ENCODE results near the gene CA5A. TPM values are rescaled to one million over a fixed set of nuclear protein-coding genes. Genes with fewer than 3 reads are reported as not detected.

The CA5A gene
- total and polyA plus RNA-seq, 7 donors, result not detected

Small RNA genes within 50 kb of the gene (small RNA-seq; reads per million reads assigned to genes)
- gene AC127455.1, result 0 reads per million in 3 donors

Other genes with a start within 250 kb of the CA5A start
- gene KLHDC4, start 170.5 kb downstream of the CA5A start, total RNA-seq, result 10 to 100 TPM; 24.6 to 28.5 (median 25.5) TPM
- gene KLHDC4, start 170.5 kb downstream of the CA5A start, polyA plus RNA-seq, result 10 to 100 TPM; 12.7 to 71.0 (median 18.0) TPM
- gene SLC7A5, start 67.0 kb downstream of the CA5A start, total RNA-seq, result 1 to 10 TPM; 2.9 to 8.1 (median 3.6) TPM
- 10 to 100 TPM in 1 of 3 donors, 1 to 10 TPM in 1, under 1 TPM in 1; 0.60 to 44.5 (median 1.2) TPM for gene SLC7A5, start 67.0 kb downstream of the CA5A start, polyA plus RNA-seq
- 10 to 100 TPM; 17.4 to 31.0 (median 23.0) TPM for gene BANP, start 14.9 kb upstream of the CA5A start, total RNA-seq
- gene BANP, start 14.9 kb upstream of the CA5A start, polyA plus RNA-seq, result 10 to 100 TPM in 1 of 3 donors, 1 to 10 TPM in 2; 8.4 to 15.9 (median 8.8) TPM

Data from sigmoid colon (tissue), 7 donors.